ENCODE results near the gene PATJ. TPM values are rescaled to one million over a fixed set of nuclear protein-coding genes. Genes with fewer than 3 reads are reported as not detected.
"Not testable (repeated sequence)": the region's sequence is repeated elsewhere in the genome, so short reads cannot be mapped to it uniquely, and the experiment has no call there.

The PATJ gene
- total RNA-seq = 30.0 TPM

GRCh38 chr1:61741711-61742619 lies at the start of gene PATJ:
Gene PATJ, plus strand, starts transcription at chr1:61742480. Its CDS starts 20,413 bp downstream, at chr1:61762893.
- intact Hi-C loops (cut with DNase I) = no loop called here

GRCh38 chr1:61699911-61700851 lies 42.1 kb upstream of the PATJ start:
- DNase-seq (ENCODE audit: low spot score) = no peak
- intact Hi-C loops (cut with DNase I) = no loop called here

More at GRCh38 chr1:61741711-61742619, at the start of gene PATJ:
- peak; percentile 83 for DNase-seq (ENCODE audit: low spot score)
- peak; percentile 69 for ATAC-seq

GRCh38 chr1:61708953-61709907 lies 33.0 kb upstream of the PATJ start:
- intact Hi-C loops (cut with DNase I) = no loop called here
- ATAC-seq (no peak), DNase-seq (ENCODE audit: low spot score) (no peak)

More at GRCh38 chr1:61699911-61700851, 42.1 kb upstream of the PATJ start:
- ATAC-seq = no peak

GRCh38 chr1:61709908-61710289 lies 32.4 kb upstream of the PATJ start:
- ATAC-seq (no peak), DNase-seq (ENCODE audit: low spot score) (no peak)
- intact Hi-C loops (cut with DNase I) = no loop called here

GRCh38 chr1:61711257-61711656 lies 31.0 kb upstream of the PATJ start:
- DNase-seq (ENCODE audit: low spot score); ATAC-seq; intact Hi-C loops (cut with DNase I): not testable (repeated sequence)

- no peak for DNase-seq (ENCODE audit: low spot score)
- ATAC-seq = no peak
- intact Hi-C loops (cut with DNase I) = no loop called here
Observed at GRCh38 chr1:61711969-61712368, 30.3 kb upstream of the PATJ start.

- intact Hi-C loops (cut with DNase I); ATAC-seq: not testable (repeated sequence)
Observed at GRCh38 chr1:61718996-61719663, 23.1 kb upstream of the PATJ start.

GRCh38 chr1:61724506-61724812 lies 17.8 kb upstream of the PATJ start:
- DNase-seq (ENCODE audit: low spot score) = no peak

More at GRCh38 chr1:61718996-61719663, 23.1 kb upstream of the PATJ start:
- not testable (repeated sequence) for DNase-seq (ENCODE audit: low spot score)

GRCh38 chr1:61724813-61725694 lies 17.2 kb upstream of the PATJ start, which contains the start of gene TM2D1:
Gene TM2D1, minus strand, starts transcription at chr1:61725141. Its CDS starts 21 bp downstream, at chr1:61725120.
- peak; percentile 99 for ATAC-seq
- intact Hi-C loops (cut with DNase I) = no loop called here
- peak; percentile 93 for DNase-seq (ENCODE audit: low spot score)

More at GRCh38 chr1:61724506-61724812, 17.8 kb upstream of the PATJ start:
- ATAC-seq = no peak
- intact Hi-C loops (cut with DNase I) = no loop called here

- no peak for DNase-seq (ENCODE audit: low spot score)
- ATAC-seq = no peak
- intact Hi-C loops (cut with DNase I) = no loop called here
Observed at GRCh38 chr1:61727544-61727943, 14.7 kb upstream of the PATJ start.

GRCh38 chr1:61730679-61731078 lies 11.6 kb upstream of the PATJ start:
- intact Hi-C loops (cut with DNase I); ATAC-seq; DNase-seq (ENCODE audit: low spot score): not testable (repeated sequence)

GRCh38 chr1:61732726-61733125 lies 9.6 kb upstream of the PATJ start:
- intact Hi-C loops (cut with DNase I) = no loop called here
- no peak for DNase-seq (ENCODE audit: low spot score)
- ATAC-seq = no peak

GRCh38 chr1:61740751-61741700 lies 1.3 kb upstream of the PATJ start:
- intact Hi-C loops (cut with DNase I) = no loop called here
- ATAC-seq = no peak
- DNase-seq (ENCODE audit: low spot score) = no peak

- DNase-seq (ENCODE audit: low spot score) = peak; percentile 70
- ATAC-seq = peak; percentile 90
- intact Hi-C loops (cut with DNase I) = no loop called here
Observed at GRCh38 chr1:61742620-61743430, 545 bp downstream of the PATJ start.

- DNase-seq (ENCODE audit: low spot score) (no peak), ATAC-seq (peak; percentile 23)
- intact Hi-C loops (cut with DNase I) = no loop called here
Observed at GRCh38 chr1:61743431-61743705, 1.1 kb downstream of the PATJ start.

Measured in sciatic nerve (tissue), 2 donors.